Activated T-cell treated with anti-CD3 and anti-CD28 coated beads, Interleukin-2, amount 50 U/mL, for 4 hours (primary cell): ENCODE measurements around the gene STXBP5. TPM values are rescaled to one million over a fixed set of nuclear protein-coding genes. Genes with fewer than 3 reads are reported as not detected.

Experiments
- ATAC-seq, 2 donors: fragments of 200-7000 bp; cut with Tn5 transposase; one replicate each; pipeline ENCODE4 v1.10.0; 2021
- DNase-seq: peaks from one replicate; pipeline ENCODE4 v3.0.0-alpha.2; 2020
- H3K27me3 Mint-ChIP-seq: one replicate; pipeline ENCODE4 v1.8.0; 2021; ENCODE audit warnings: low read depth, mixed read lengths
- H3K36me3 Mint-ChIP-seq: one replicate; pipeline ENCODE4 v1.8.0; 2022; ENCODE audit warnings: mixed read lengths; ENCODE audit not compliant: insufficient read depth
- H3K4me1 Mint-ChIP-seq: one replicate; pipeline ENCODE4 v1.8.0; 2021; ENCODE audit warnings: low read depth, mixed read lengths
- H3K4me3 Mint-ChIP-seq: one replicate; pipeline ENCODE4 v1.8.0; 2021; ENCODE audit warnings: mild to moderate bottlenecking, moderate library complexity, mixed read lengths
- H3K9me3 Mint-ChIP-seq: one replicate; pipeline ENCODE4 v1.8.0; 2021; ENCODE audit warnings: mixed read lengths
- total RNA-seq, 3 donors: library from RNA; stranded (reverse); gene quantifications; one replicate each; pipeline ENCODE4 v1.2.1, GENCODE V29; 2021

STXBP5 gene
- total RNA-seq, 3 donors from 2014 or later, result 18.4 to 19.7 (median 19.4) TPM

DNA sequence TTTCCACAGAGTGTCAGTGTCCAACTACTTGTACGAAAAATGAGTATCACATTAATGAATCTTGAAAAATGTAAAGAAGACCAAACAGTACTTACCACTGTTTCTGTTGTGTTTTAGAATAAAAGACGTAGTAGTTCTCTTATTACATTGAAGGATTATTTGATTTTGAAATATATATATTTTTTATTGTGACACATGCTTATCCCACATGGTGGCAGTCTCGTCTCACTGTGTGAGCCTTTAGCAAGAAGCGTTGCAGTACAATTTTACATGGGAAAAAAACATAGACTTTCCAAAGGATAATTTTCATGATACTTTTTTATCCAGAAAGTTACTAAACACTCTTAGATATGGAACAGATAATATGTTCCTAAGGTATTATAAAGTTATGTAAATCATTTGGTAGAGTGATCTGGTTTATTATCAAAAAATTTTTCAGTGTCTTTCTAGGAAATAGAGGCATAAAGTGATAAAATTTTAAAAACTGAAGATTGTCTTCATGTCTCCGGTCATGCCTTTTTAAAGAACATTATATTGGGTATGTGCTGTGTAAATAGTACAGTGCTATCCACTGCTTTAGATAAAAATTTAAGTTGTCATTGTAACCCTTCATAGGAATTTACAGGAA is 186.8 kb downstream of the STXBP5 start:
- no peaks in the 10 kb centered on the region for H3K9me3 Mint-ChIP-seq
- no peaks in the 10 kb centered on the region for H3K27me3 Mint-ChIP-seq
- ATAC-seq (no peak), DNase-seq (no peak)
- peaks cover 2% of the 10 kb centered on the region for H3K36me3 Mint-ChIP-seq
- H3K4me3 Mint-ChIP-seq, result no peak overlapping the region
- H3K4me1 Mint-ChIP-seq, result peaks cover 4% of the 10 kb centered on the region

DNA sequence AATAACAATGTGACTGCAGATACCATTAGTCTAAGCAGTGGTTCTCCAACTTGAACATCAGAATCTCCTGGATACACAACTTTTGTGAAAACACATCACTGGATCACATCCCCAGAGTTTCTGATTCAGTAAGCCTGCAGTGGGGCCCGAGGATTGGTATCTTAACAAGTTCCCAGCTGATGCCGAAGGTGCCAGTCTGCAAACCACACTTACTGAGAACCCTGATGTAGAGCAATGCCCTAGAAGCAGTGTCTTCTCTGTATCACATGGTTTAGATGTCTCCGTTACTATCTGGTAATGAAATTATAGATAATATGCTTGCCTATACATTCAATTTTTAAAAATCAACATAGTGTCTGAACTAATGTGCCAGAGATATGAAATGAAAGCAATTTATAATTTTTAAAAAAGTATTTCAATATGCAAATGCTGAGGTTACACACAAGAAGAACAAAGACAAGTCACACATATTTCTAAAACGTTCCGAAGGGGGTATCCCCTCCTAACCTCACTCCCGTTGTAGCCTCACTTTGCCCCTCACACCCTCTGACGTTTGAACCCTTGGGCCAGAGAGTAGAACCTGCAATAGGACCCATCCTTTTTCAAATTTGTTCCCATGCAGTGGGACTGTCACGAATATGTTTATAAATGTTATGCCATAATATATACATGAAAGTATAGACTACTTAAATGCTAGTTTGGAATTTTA is 188.9 kb downstream of the STXBP5 start:
- H3K4me1 Mint-ChIP-seq, result peaks cover 4% of the 10 kb centered on the region
- no peak overlapping the region for H3K4me3 Mint-ChIP-seq
- DNase-seq (no peak), ATAC-seq (no peak)
- H3K9me3 Mint-ChIP-seq, result no peaks in the 10 kb centered on the region
- no peaks in the 10 kb centered on the region for H3K27me3 Mint-ChIP-seq
- H3K36me3 Mint-ChIP-seq, result peaks cover 2% of the 10 kb centered on the region

DNA sequence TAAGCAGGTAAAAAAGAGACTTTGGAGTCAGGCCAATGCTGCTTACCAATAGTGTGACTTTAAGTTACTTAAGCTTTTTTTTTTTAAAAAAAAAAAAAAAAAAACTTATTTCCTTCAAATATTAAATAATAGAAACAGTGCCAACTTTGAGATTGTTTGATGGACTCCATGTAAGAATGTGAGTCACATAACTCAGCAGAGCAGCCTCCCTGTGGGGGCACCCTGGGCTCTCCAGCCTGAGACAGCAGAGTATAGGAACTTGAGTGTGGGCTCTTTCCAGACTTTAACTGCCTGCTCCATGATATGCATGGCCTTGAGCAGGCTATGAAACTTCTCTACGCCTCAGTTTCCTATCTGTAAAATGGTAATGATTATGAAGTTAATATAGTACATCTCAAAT is 190.9 kb downstream of the STXBP5 start:
- ATAC-seq (no peak), DNase-seq (no peak)
- H3K4me1 Mint-ChIP-seq, result peaks cover 4% of the 10 kb centered on the region
- H3K27me3 Mint-ChIP-seq, result no peaks in the 10 kb centered on the region
- no peaks in the 10 kb centered on the region for H3K9me3 Mint-ChIP-seq
- no peaks in the 10 kb centered on the region for H3K36me3 Mint-ChIP-seq
- no peak overlapping the region for H3K4me3 Mint-ChIP-seq

DNA sequence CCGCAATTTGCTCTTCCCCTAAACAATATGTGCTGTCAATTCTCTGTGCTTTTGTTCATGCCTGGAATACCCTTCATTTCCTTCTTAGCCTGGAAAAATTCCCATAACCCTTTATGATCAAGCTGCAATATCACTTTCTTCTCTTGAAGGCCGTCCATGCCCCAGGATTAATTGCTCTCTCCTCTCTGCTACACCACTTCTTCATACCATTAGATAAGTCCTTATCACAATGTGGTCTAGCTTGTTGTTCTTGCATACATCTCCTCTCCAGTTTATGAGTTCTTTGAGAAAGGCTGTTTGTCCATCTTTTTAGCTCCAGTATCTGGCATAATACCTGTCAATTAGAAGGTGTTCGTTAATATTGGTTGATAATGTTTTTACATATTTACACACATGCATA is 193.1 kb downstream of the STXBP5 start:
- no peaks in the 10 kb centered on the region for H3K27me3 Mint-ChIP-seq
- ATAC-seq (no peak), DNase-seq (no peak)
- peaks cover 9% of the 10 kb centered on the region for H3K9me3 Mint-ChIP-seq
- H3K4me1 Mint-ChIP-seq, result peaks cover 4% of the 10 kb centered on the region
- no peaks in the 10 kb centered on the region for H3K36me3 Mint-ChIP-seq
- no peak overlapping the region for H3K4me3 Mint-ChIP-seq

DNA sequence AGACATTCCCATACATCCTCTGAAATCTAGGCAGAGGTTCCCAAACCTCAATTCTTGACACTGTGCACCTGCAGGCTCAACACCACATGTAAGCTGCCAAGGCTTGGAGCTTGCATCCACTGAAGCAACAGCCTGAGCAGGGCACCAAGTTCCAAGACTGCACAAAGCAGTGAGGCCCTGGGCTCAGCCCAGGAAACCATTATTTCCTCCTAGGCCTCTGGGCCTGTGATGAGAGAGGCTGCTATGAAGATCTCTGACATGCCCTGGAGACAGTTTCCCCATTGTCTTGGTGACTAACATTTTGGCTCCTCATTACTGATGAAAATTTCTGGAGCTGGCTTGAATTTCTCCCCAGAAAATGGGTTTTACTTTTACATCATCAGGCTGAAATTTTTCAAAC is 196.8 kb downstream of the STXBP5 start:
- no peaks in the 10 kb centered on the region for H3K27me3 Mint-ChIP-seq
- no peaks in the 10 kb centered on the region for H3K36me3 Mint-ChIP-seq
- H3K9me3 Mint-ChIP-seq, result peaks cover 15% of the 10 kb centered on the region
- DNase-seq, result no peak
- no peak for ATAC-seq
- no peaks in the 10 kb centered on the region for H3K4me1 Mint-ChIP-seq
- H3K4me3 Mint-ChIP-seq, result no peak overlapping the region

DNA sequence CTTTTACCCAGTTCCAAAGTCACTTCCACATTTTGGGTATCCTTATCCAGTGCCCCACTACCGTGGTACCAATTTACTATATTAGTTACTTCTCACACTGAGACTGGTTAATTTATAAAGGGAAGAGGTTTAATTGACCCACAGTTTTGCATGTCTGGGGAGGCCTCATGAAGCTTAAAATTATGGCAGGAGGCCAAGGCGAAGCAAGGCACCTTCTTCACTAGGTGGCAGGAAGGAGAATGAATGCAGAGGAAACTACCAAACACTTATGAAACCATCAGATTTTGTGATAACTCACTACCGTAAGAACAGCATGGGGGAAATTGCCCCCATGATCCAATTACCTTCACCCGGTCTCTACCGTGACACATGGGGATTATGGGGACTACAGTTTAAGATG is 197.6 kb downstream of the STXBP5 start:
- no peak overlapping the region for H3K4me3 Mint-ChIP-seq
- DNase-seq (no peak), ATAC-seq (no peak)
- H3K27me3 Mint-ChIP-seq, result no peaks in the 10 kb centered on the region
- H3K4me1 Mint-ChIP-seq, result no peaks in the 10 kb centered on the region
- H3K36me3 Mint-ChIP-seq, result no peaks in the 10 kb centered on the region
- H3K9me3 Mint-ChIP-seq, result peaks cover 15% of the 10 kb centered on the region

DNA sequence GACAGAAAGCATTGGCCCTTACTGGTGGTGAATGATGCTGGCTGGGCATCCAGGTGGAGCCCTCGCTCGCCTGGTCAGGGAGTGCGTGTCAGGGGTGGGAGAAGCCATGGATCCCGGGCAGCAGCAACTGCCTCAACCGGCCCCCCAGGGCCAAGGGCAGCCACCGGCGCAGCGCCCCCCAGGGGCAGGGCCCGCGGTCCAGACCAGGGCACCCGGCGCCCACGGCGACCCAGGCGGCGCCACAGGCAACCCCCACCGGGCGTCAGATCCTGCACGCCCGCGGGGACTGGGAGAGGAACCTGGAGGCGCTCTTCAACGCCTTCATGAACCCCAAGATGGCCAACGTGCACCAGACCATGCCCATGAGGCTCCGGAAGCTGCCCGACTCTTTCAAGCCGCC is 202.6 kb downstream of the STXBP5 start:
- Mint-ChIP-seq H3K4me3 (no peak overlapping the region), H3K4me1 (no peaks in the 10 kb centered on the region), H3K36me3 (peaks cover 2% of the 10 kb centered on the region), H3K9me3 (peaks cover 8% of the 10 kb centered on the region), H3K27me3 (peaks cover 5% of the 10 kb centered on the region)
- ATAC-seq (no peak), DNase-seq (no peak)

DNA sequence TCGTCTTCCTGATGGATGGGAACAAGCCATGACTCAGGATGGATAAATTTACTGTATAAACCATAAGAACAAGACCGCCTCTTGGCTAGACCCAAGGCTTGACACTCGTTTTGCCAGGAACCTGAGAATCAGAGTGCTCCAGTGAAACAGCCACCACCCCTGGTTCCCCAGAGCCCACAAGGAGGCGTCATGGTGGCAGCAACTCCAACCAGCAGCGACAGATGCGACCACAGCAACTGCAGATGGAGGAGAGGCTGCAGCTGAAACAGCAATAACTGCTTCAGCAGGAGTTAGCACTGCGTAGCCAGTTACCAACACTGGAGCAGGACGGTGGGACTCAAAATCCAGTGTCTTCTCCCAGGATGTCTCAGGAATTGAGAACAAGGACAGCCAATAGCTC is 203.4 kb downstream of the STXBP5 start:
- Mint-ChIP-seq H3K36me3 (peaks cover 2% of the 10 kb centered on the region), H3K27me3 (peaks cover 11% of the 10 kb centered on the region), H3K4me3 (no peak overlapping the region), H3K9me3 (peaks cover 4% of the 10 kb centered on the region), H3K4me1 (no peaks in the 10 kb centered on the region)
- no peak for DNase-seq
- ATAC-seq, result no peak

DNA sequence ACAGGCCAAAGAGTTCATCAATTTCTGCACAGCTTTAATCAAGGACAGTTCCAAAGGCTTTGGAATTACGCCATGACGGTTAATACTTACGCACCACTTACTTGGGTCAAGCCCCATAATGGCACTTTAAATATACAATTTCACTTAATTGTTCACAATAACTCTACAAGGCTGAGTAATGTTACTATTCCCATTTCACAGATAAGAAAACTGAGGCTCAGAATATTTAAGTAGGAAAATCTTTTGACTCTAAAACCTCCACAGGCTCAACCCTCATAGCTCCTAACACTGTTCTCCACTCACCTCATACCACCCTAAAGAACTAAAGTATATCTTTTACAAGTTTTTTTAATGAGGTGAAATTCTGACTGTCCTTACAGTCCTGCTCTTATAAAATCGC is 212.4 kb downstream of the STXBP5 start:
- DNase-seq, result no peak
- no peak overlapping the region for H3K4me3 Mint-ChIP-seq
- H3K9me3 Mint-ChIP-seq, result no peaks in the 10 kb centered on the region
- H3K4me1 Mint-ChIP-seq, result no peaks in the 10 kb centered on the region
- ATAC-seq, result no peak
- H3K27me3 Mint-ChIP-seq, result peaks cover 6% of the 10 kb centered on the region
- H3K36me3 Mint-ChIP-seq, result no peaks in the 10 kb centered on the region

DNA sequence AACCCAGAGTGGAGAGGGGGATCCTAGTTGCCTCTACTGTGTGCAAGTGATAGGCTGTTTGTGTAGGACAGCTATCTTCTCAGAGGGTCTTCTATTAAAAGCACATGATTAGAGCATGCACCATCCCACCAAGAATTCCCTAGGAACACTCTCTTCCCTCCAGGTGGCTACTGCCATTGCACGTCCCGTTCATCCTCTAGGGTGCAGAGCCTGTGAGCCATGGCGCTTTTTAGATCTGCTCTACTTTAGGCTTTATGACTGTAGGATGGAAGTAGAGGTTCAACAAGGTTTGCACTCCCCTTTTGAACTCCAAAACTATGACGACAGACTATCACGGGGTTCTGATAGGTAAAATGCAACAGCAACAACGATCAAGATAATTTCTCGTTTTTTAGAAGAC is 213.7 kb downstream of the STXBP5 start:
- H3K36me3 Mint-ChIP-seq, result no peaks in the 10 kb centered on the region
- no peaks in the 10 kb centered on the region for H3K27me3 Mint-ChIP-seq
- H3K4me3 Mint-ChIP-seq, result no peak overlapping the region
- ATAC-seq (no peak), DNase-seq (no peak)
- H3K9me3 Mint-ChIP-seq, result no peaks in the 10 kb centered on the region
- H3K4me1 Mint-ChIP-seq, result no peaks in the 10 kb centered on the region

DNA sequence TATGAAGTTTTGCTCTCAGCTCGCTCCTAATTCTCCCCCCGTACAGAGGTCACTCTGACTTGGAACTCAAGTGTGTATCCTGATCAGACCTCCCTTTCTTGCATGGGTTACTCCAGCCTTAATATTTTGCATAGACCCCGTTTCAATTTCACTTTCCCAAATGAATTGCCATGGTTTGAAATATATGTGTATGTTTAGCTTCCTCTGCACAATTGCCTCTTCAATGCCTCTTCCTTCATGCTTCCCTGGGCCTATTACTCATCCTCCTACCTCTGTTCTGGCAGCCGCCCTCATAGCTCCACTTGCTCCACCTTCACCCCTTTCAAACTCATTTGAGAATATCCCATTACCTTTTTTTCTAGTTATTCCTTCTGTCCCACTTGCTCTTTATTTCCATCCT is 214.3 kb downstream of the STXBP5 start:
- DNase-seq, result no peak
- Mint-ChIP-seq H3K4me3 (no peak overlapping the region), H3K9me3 (no peaks in the 10 kb centered on the region), H3K36me3 (no peaks in the 10 kb centered on the region), H3K4me1 (no peaks in the 10 kb centered on the region), H3K27me3 (no peaks in the 10 kb centered on the region)
- no peak for ATAC-seq

DNA sequence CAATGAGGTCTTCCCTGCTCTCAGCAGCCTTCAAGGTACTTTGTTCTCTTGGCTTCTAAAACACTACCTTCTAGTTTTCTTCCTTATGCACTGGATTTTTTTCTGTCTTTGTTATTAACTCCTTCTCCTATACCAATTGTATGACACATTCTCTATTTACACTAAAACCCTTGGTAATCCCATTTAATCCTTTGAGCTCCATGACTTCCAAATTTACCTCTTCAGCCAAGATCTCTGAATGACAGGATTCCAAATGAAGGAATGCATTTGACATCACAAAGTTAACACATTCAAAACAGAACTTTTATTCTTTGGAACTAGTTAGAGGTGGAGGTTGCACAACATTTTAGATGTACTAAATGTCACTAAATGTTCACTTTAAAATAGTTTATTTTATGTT is 217.7 kb downstream of the STXBP5 start:
- Mint-ChIP-seq H3K4me3 (no peak overlapping the region), H3K27me3 (no peaks in the 10 kb centered on the region), H3K36me3 (no peaks in the 10 kb centered on the region), H3K9me3 (no peaks in the 10 kb centered on the region), H3K4me1 (no peaks in the 10 kb centered on the region)
- ATAC-seq, result no peak
- DNase-seq, result no peak

DNA sequence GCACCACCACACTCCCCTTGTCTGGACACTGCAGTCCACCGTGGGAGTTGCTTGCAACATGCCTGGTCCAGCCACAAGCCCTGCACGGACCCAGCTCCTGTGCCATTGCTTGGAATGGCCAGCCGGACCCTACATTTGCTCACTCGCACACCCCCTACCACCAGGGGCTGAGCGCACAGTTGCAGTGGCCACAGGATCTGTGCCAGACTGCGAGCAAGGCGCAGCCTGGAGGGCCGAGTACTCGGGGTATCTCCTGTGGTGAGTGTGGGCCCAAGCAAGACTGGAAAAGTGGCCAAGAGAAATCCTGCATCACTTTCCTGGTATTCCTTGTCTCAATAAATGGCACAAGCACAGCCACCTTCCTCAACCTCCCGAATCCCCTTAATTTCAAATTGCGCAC is 218.9 kb downstream of the STXBP5 start:
- Mint-ChIP-seq H3K36me3 (no peaks in the 10 kb centered on the region), H3K27me3 (no peaks in the 10 kb centered on the region), H3K9me3 (no peaks in the 10 kb centered on the region), H3K4me1 (no peaks in the 10 kb centered on the region), H3K4me3 (no peak overlapping the region)
- ATAC-seq, result no peak
- no peak for DNase-seq

DNA sequence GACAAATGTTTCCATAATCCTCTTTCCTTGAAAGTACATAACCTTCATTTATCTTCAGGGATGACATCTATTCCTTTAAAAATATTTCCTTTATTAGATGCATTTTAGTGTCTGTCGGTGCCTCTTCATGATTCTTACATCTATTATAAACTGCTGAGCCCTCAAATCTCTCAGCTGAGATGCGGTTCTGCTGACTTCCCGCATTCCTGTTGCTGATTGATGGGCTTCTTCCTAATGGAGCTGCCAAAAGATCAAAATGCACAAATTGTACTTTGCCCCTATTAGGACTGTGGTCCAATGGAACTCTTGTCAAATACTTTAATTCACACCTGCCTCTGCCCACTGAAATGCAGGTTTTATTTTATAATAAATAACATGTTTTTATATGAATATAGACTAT is 225.6 kb downstream of the STXBP5 start:
- Mint-ChIP-seq H3K4me3 (no peak overlapping the region), H3K36me3 (no peaks in the 10 kb centered on the region), H3K9me3 (no peaks in the 10 kb centered on the region), H3K27me3 (no peaks in the 10 kb centered on the region), H3K4me1 (no peaks in the 10 kb centered on the region)
- ATAC-seq (no peak), DNase-seq (no peak)

DNA sequence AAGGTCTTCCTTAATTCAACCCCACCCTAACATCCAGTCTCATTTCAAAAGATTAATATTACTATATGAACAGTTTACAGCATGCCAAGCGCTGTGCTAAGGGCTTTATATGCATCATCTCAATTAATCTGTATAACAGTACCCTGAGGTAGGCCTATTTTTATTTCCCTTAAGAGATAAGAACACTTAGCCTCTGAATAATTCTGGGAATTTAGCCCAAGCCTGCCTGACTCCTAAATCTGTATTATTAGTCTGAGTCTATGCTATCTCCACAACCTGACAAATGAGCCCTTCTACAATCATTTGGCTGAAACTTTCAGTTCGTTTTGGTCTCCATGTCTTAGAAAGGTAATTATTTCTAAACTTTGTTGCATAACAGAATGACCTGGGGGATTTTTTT is 226.6 kb downstream of the STXBP5 start:
- H3K36me3 Mint-ChIP-seq, result no peaks in the 10 kb centered on the region
- no peak for DNase-seq
- no peaks in the 10 kb centered on the region for H3K27me3 Mint-ChIP-seq
- no peaks in the 10 kb centered on the region for H3K9me3 Mint-ChIP-seq
- H3K4me1 Mint-ChIP-seq, result no peaks in the 10 kb centered on the region
- no peak for ATAC-seq
- no peak overlapping the region for H3K4me3 Mint-ChIP-seq
